ENCODE results near the gene RFC2.

The RFC2 gene

GRCh38 chr7:74286131-74286530 is 31.9 kb upstream of the RFC2 start:
- TF ChIP-seq ZBTB7A (tag by site-specific recombination; IDR thresholded peaks at IDR 0.05; ENCODE audit: low read depth) (no peak), ZNF48 (tag by site-specific recombination; IDR thresholded peaks at IDR 0.05) (no peak), ZNF398 (tag by site-specific recombination; IDR thresholded peaks at IDR 0.05) (no peak), ZNF658 (tag by site-specific recombination; IDR thresholded peaks at IDR 0.05) (no peak), ZNF169 (tag by site-specific recombination; IDR thresholded peaks at IDR 0.05) (no peak), ZNF121 (tag by site-specific recombination; IDR thresholded peaks at IDR 0.05) (no peak), SP3 (tag by site-specific recombination; IDR thresholded peaks at IDR 0.05) (no peak), ZBTB49 (tag by site-specific recombination; IDR thresholded peaks at IDR 0.05; ENCODE audit: low read depth) (no peak), CTCF (tag by site-specific recombination; IDR thresholded peaks at IDR 0.05) (no peak), SCRT2 (tag by site-specific recombination; IDR thresholded peaks at IDR 0.05) (no peak), REPIN1 (tag by site-specific recombination; IDR thresholded peaks at IDR 0.05; ENCODE audit: low read depth) (no peak), ZNF132 (tag by site-specific recombination; IDR thresholded peaks at IDR 0.05; ENCODE audit: borderline replicate concordance) (no peak), ZNF701 (tag by site-specific recombination; IDR thresholded peaks at IDR 0.05) (no peak), ZNF521 (tag by site-specific recombination; IDR thresholded peaks at IDR 0.05) (no peak), ZNF184 (tag by site-specific recombination; IDR thresholded peaks at IDR 0.05) (no peak), ZFHX2 (tag by site-specific recombination; conservative IDR thresholded peaks at IDR 0.05) (no peak), YY1 (tag by site-specific recombination; IDR thresholded peaks at IDR 0.05) (no peak), ZNF571 (tag by site-specific recombination; IDR thresholded peaks at IDR 0.05) (no peak)
- H3K36me3 ChIP-seq (ENCODE audit: control insufficient read depth in 2 of 2, insufficient read depth in 1 of 2, low read length in 2 of 2): no peaks in the 10 kb centered on the region
- no peak overlapping the region for H3K27ac ChIP-seq (ENCODE audit: extremely low read depth, low read depth, low read length)
- H3K4me3 ChIP-seq (ENCODE audit: low read depth, low read length): no peak overlapping the region
- CTCF ChIA-PET: interaction anchor here (0.6 to 4.7 kb wide), 3 partner anchors 11 to 218 kb away, joined by 3 to 40 read pairs (median 4); no protein-coding TSS in a partner anchor
- no peaks in the 10 kb centered on the region for H3K9me3 ChIP-seq (ENCODE audit: control insufficient read depth, insufficient read depth, low read depth, low read length)
- peaks cover 5% of the 10 kb centered on the region; the same call in 1 of the 2 replicates for H3K4me1 ChIP-seq (ENCODE audit: control insufficient read depth, insufficient read depth, low read length)
- POLR2A ChIA-PET: interaction anchor here (1.3 kb wide), 1 partner anchor 16 kb away, joined by 3 read pairs; no protein-coding TSS in a partner anchor

- POLR2A ChIA-PET: interaction anchor here (0.8 kb wide), 1 partner anchor 17 kb away, joined by 3 read pairs; no protein-coding TSS in a partner anchor
- Histone ChIP-seq H3K9me3 (ENCODE audit: control insufficient read depth, insufficient read depth, low read depth, low read length) (no peaks in the 10 kb centered on the region), H3K27ac (ENCODE audit: extremely low read depth, low read depth, low read length) (no peak overlapping the region), H3K4me3 (ENCODE audit: low read depth, low read length) (no peak overlapping the region), H3K4me1 (ENCODE audit: control insufficient read depth, insufficient read depth, low read length) (0 out of 2 replicates have a peak, but pooled peaks cover under 1% of the 10 kb centered on the region), H3K36me3 (ENCODE audit: control insufficient read depth in 2 of 2, insufficient read depth in 1 of 2, low read length in 2 of 2) (no peaks in the 10 kb centered on the region)
- CTCF ChIA-PET: interaction anchor here (1.1 to 4.7 kb wide), 3 partner anchors 10 to 78 kb away, joined by 3 to 40 read pairs (median 5); no protein-coding TSS in a partner anchor
- TF ChIP-seq ZIC2 (tag by site-specific recombination; IDR thresholded peaks at IDR 0.05) (0 out of 2 replicates have a peak, but pooled peaks have one; percentile 25), TCF7L2 (IDR thresholded peaks at IDR 0.05; ENCODE audit: borderline replicate concordance, low read depth, low read length) (no peak), GLIS1 (tag by site-specific recombination; IDR thresholded peaks at IDR 0.05) (peak; percentile 81), SALL2 (tag by site-specific recombination; IDR thresholded peaks at IDR 0.05; ENCODE audit: borderline replicate concordance) (no peak), ZSCAN4 (tag by site-specific recombination; IDR thresholded peaks at IDR 0.05) (no peak), BCL11B (tag by site-specific recombination; IDR thresholded peaks at IDR 0.05; ENCODE audit: low read depth) (no peak), ZNF449 (tag by site-specific recombination; IDR thresholded peaks at IDR 0.05) (peak; percentile 34; the same call in 1 of the 2 replicates), ZNF223 (tag by site-specific recombination; IDR thresholded peaks at IDR 0.05) (0 out of 2 replicates have a peak, but pooled peaks have one; percentile 18), ZNF549 (tag by site-specific recombination; IDR thresholded peaks at IDR 0.05) (no peak), IKZF3 (tag by site-specific recombination; IDR thresholded peaks at IDR 0.05) (no peak)
Observed at GRCh38 chr7:74284781-74285259, 30.6 kb upstream of the RFC2 start.
